Panc1 (cell line): ENCODE measurements around the gene SAMD4A. TPM values are rescaled to one million over a fixed set of nuclear protein-coding genes. Genes with fewer than 3 reads are reported as not detected.

Experiments
- ATAC-seq: fragments of 200-7000 bp; cut with Tn5 transposase; 2 replicates; pipeline ENCODE4 v1.9.1; 2020; ENCODE audit warnings: mild to moderate bottlenecking, moderate library complexity
- BruUV-seq: library from RNA; stranded (reverse); fragments of 400-500 nt; replicated peaks from 2 replicates; lab custom pipeline; 2021; lab: Mats Ljungman, UMichigan
- CTCF ChIA-PET: fragments of 300-600 bp; sonication (Branson Sonifier 250); formaldehyde crosslinking; loops from one replicate; lab custom pipeline; 2022; ENCODE audit warnings: antibody characterized with exemption; lab: Charles Lee
- POLR2A ChIA-PET: fragments of 300-600 bp; sonication (Branson Sonifier 250); formaldehyde crosslinking; loops from one replicate; lab custom pipeline; 2022; ENCODE audit warnings: antibody characterized with exemption; lab: Charles Lee
- DNase-seq: peaks from one replicate; pipeline ENCODE4 v3.0.0-alpha.2; 2010; ENCODE audit warnings: low read depth, low spot score
- H3K27ac ChIP-seq: 2 replicates; pipeline ENCODE4 v1.5.1; 2011; ENCODE audit warnings: mild to moderate bottlenecking, low read length, inconsistent platforms
- H3K27me3 ChIP-seq: fragments of 200-500 bp; sonication (Bioruptor generic); 2 replicates; pipeline ENCODE4 v1.6.0; 2014; ENCODE audit warnings: low read length, inconsistent platforms; ENCODE audit not compliant: control insufficient read depth, insufficient read depth
- H3K36me3 ChIP-seq: fragments of 200-500 bp; sonication (Bioruptor generic); 2 replicates; pipeline ENCODE4 v1.5.1; 2014; ENCODE audit warnings: inconsistent platforms, mild to moderate bottlenecking, low read length, moderate library complexity; ENCODE audit not compliant: control insufficient read depth, insufficient read depth
- H3K4me1 ChIP-seq: 2 replicates; pipeline ENCODE4 v1.5.1; 2011; ENCODE audit warnings: inconsistent platforms, mild to moderate bottlenecking, low read length, moderate library complexity; ENCODE audit not compliant: control insufficient read depth, insufficient read depth
- H3K4me3 ChIP-seq, 2 experiments: 2 replicates each; pipeline ENCODE4 v1.5.1; 2011 to 2012; ENCODE audit warnings: low read depth in 2 of 2, low read length in 2 of 2, mild to moderate bottlenecking in 2 of 2, inconsistent platforms in 1 of 2, moderate library complexity in 1 of 2
- H3K9me3 ChIP-seq: fragments of 200-500 bp; sonication (Bioruptor generic); 2 replicates; pipeline ENCODE4 v1.5.1; 2014; ENCODE audit warnings: low read depth, mild to moderate bottlenecking, inconsistent platforms, low read length, moderate library complexity; ENCODE audit not compliant: control insufficient read depth, insufficient read depth
- POLR2AphosphoS5 ChIP-seq: IDR thresholded peaks from 2 replicates; pipeline ENCODE4 v1.6.1; 2012; ENCODE audit warnings: mild to moderate bottlenecking, low read depth, low read length, moderate library complexity
- SIN3A ChIP-seq: IDR thresholded peaks from 2 replicates; pipeline ENCODE4 v1.6.1; 2012; ENCODE audit warnings: low read depth, mild to moderate bottlenecking, low read length, moderate library complexity, borderline replicate concordance; ENCODE audit not compliant: insufficient read depth
- TCF7L2 ChIP-seq: IDR thresholded peaks from 2 replicates; pipeline ENCODE4 v1.6.1; 2011; ENCODE audit warnings: mild to moderate bottlenecking, low read depth, low read length, inconsistent platforms
- in situ Hi-C: cut with HindIII; loops from 2 replicates; pipeline ENCODE4 v1.10.0; 2016; ENCODE audit warnings: low sequenced_read_pairs, low pct_unique_long_range_greater_than_20kb
- intact Hi-C: fragments of 100-400 bp; cut with micrococcal nuclease; formaldehyde crosslinking; loops from one replicate; pipeline ENCODE4 v1.10.0; 2022; ENCODE audit not compliant: unreplicated experiment
- total RNA-seq: library from RNA; stranded (reverse); gene quantifications from one replicate; pipeline ENCODE4 v1.2.1, GENCODE V29; 2021; ENCODE audit not compliant: unreplicated experiment
- TF ChIP-seq, protein P1 (sequence below): fragments of 450-650 bp; IDR thresholded peaks from 2 replicates; pipeline ENCODE4 v1.5.1; 2017; ENCODE audit warnings: mild to moderate bottlenecking
- TF ChIP-seq, protein P2 (sequence below), 2 experiments: IDR thresholded peaks; 2 replicates each; pipeline ENCODE4 v1.6.1; 2011 to 2012; ENCODE audit warnings: low read depth in 2 of 2, control low read depth in 1 of 2, low read length in 1 of 2, mild to moderate bottlenecking in 1 of 2, moderate library complexity in 1 of 2; ENCODE audit not compliant: insufficient read depth in 1 of 2

Gene SAMD4A
- total RNA-seq, 1 experiment from 2014 or later = 15.2 TPM

DNA sequence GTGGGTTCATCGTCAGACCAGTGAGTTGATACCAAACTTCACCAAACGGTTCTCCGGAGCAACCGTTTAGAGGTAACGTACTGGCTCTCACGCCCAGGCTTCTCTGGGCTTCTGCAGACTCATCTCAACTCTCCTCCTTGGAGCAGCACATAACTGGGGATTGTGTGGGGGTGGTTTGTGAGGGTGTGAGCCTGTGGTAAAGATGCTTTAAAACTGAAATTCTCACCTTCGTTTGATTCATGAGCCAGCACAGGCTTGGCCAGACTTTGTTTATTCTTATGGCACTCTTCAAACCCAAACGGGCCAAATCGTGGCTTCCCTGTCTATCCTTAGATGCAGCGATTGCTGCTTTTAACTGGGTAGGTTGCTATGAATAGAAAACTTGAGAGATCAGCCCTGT lies 121.3 kb downstream of the SAMD4A start:
- POLR2A ChIA-PET = no interaction called here
- H3K4me3 ChIP-seq = no peak overlapping the region
- no TSS peak for BruUV-seq
- intact Hi-C loops (no loop called here), in situ Hi-C loops (no loop called here)
- ATAC-seq (no peak), DNase-seq (no peak)
- no peaks in the 10 kb centered on the region for H3K9me3 ChIP-seq
- no peaks in the 10 kb centered on the region for H3K27me3 ChIP-seq
- no peaks in the 10 kb centered on the region for H3K36me3 ChIP-seq
- CTCF ChIA-PET = no interaction called here
- no peak overlapping the region for H3K27ac ChIP-seq
- TF ChIP-seq TCF7L2 (no peak), POLR2AphosphoS5 (no peak), SIN3A (no peak)
- TF ChIP-seq, protein P1, sequence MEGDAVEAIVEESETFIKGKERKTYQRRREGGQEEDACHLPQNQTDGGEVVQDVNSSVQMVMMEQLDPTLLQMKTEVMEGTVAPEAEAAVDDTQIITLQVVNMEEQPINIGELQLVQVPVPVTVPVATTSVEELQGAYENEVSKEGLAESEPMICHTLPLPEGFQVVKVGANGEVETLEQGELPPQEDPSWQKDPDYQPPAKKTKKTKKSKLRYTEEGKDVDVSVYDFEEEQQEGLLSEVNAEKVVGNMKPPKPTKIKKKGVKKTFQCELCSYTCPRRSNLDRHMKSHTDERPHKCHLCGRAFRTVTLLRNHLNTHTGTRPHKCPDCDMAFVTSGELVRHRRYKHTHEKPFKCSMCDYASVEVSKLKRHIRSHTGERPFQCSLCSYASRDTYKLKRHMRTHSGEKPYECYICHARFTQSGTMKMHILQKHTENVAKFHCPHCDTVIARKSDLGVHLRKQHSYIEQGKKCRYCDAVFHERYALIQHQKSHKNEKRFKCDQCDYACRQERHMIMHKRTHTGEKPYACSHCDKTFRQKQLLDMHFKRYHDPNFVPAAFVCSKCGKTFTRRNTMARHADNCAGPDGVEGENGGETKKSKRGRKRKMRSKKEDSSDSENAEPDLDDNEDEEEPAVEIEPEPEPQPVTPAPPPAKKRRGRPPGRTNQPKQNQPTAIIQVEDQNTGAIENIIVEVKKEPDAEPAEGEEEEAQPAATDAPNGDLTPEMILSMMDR = no peak
- TF ChIP-seq, protein P2, sequence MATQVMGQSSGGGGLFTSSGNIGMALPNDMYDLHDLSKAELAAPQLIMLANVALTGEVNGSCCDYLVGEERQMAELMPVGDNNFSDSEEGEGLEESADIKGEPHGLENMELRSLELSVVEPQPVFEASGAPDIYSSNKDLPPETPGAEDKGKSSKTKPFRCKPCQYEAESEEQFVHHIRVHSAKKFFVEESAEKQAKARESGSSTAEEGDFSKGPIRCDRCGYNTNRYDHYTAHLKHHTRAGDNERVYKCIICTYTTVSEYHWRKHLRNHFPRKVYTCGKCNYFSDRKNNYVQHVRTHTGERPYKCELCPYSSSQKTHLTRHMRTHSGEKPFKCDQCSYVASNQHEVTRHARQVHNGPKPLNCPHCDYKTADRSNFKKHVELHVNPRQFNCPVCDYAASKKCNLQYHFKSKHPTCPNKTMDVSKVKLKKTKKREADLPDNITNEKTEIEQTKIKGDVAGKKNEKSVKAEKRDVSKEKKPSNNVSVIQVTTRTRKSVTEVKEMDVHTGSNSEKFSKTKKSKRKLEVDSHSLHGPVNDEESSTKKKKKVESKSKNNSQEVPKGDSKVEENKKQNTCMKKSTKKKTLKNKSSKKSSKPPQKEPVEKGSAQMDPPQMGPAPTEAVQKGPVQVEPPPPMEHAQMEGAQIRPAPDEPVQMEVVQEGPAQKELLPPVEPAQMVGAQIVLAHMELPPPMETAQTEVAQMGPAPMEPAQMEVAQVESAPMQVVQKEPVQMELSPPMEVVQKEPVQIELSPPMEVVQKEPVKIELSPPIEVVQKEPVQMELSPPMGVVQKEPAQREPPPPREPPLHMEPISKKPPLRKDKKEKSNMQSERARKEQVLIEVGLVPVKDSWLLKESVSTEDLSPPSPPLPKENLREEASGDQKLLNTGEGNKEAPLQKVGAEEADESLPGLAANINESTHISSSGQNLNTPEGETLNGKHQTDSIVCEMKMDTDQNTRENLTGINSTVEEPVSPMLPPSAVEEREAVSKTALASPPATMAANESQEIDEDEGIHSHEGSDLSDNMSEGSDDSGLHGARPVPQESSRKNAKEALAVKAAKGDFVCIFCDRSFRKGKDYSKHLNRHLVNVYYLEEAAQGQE (IDR thresholded peaks at IDR 0.05; ENCODE audit: insufficient read depth in 1 of 2, low read depth in 2 of 2, low read length in 1 of 2) = no peak
- no peaks in the 10 kb centered on the region for H3K4me1 ChIP-seq

DNA sequence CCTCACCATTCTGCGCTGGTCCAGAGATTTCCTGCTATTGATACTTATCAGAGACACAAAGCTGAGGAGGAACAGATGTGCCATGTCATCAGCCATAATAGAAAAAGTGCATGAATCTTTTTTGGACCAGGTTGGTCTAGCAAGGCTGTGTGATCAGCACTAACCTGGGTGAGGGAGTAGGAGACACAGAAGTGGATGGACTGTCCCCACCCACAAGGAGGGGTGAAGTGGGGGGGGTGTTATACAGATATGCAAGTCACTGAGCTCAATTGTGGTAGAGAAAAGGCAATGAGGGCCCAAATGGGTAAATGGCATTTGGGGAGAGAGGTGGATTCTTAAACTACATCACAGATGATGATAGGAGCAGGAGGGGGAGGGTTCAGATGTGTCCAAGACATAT lies 123.0 kb downstream of the SAMD4A start:
- DNase-seq (no peak), ATAC-seq (no peak)
- Histone ChIP-seq H3K27me3 (no peaks in the 10 kb centered on the region), H3K4me3 (no peak overlapping the region), H3K36me3 (no peaks in the 10 kb centered on the region), H3K27ac (no peak overlapping the region), H3K4me1 (no peaks in the 10 kb centered on the region), H3K9me3 (no peaks in the 10 kb centered on the region)
- intact Hi-C loops (loop anchor here (2.0 kb wide), 1 partner anchor 121 kb away; no protein-coding TSS in a partner anchor), in situ Hi-C loops (no loop called here)
- ChIA-PET CTCF (no interaction called here), POLR2A (interaction anchor here (0.6 kb wide), 1 partner anchor 122 kb away, joined by 8 read pairs; no protein-coding TSS in a partner anchor)
- TF ChIP-seq TCF7L2 (no peak), POLR2AphosphoS5 (no peak), SIN3A (no peak)
- TF ChIP-seq, protein P2 (IDR thresholded peaks at IDR 0.05; ENCODE audit: insufficient read depth in 1 of 2, low read depth in 2 of 2, low read length in 1 of 2) = no peak
- TF ChIP-seq, protein P1 = no peak
- BruUV-seq = no TSS peak
